ENCODE data around the gene DPP6. TPM values are rescaled to one million over a fixed set of nuclear protein-coding genes. Genes with fewer than 3 reads are reported as not detected.

DPP6 gene
- total and polyA plus RNA-seq, 2 donors (not counting 1 experiment from before 2014, with no cell fraction given) = not detected

DNA sequence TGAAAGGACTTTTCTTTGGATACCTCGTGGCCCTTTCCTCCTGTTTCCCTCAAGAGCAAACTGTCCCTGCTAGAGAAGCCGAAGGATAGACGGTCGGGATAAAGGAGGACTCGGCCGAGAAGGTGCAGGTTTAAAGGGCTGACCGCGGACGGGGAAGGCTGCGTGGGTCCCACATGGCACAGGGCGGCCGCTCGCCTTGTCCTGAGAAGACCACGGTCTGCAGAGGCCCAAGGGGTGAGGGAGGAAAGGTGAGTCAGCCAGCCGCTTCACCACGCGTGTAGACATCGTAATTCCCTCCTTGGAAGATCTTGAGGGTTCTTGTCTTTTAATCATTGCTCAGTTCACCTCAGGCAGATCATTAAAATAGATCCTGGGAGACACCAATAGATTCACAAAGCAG lies 253.8 kb downstream of the DPP6 start:
- H3K27me3 Mint-ChIP-seq = no peaks in the 10 kb centered on the region
- WGBS (ENCODE audit: insufficient coverage) = 91% methylated on average over 15 of the region's 18 CpGs

GRCh38 chr7:154308928-154309327 lies 256.7 kb downstream of the DPP6 start:
- intact Hi-C loops (cut with micrococcal nuclease) = no loop called here
- CTCF ChIA-PET = no interaction called here

More for the DNA sequence above, 253.8 kb downstream of the DPP6 start:
- Histone ChIP-seq H3K79me2 (ENCODE audit: control insufficient read depth, insufficient read depth, low read length) (no peaks in the 10 kb centered on the region), H4K20me1 (ENCODE audit: control insufficient read depth, insufficient read depth, low read length, poor library complexity, severe bottlenecking) (no peaks in the 10 kb centered on the region), H2AFZ (ENCODE audit: insufficient read depth, low read depth, low read length, poor library complexity, severe bottlenecking) (no peak overlapping the region), H3K4me1 (ENCODE audit: control insufficient read depth in 2 of 2, insufficient read depth in 2 of 2, low read length in 2 of 2) (no peaks in the 10 kb centered on the region), H3K4me2 (replicated peaks; ENCODE audit: low read depth, low read length, poor library complexity, severe bottlenecking) (no peak overlapping the region), H3K9me3 (ENCODE audit: control extremely low read depth in 1 of 3, control insufficient read depth in 2 of 3, insufficient read depth in 1 of 3, low read length in 2 of 3) (peaks cover 0 to 23% (median 0%) of the 10 kb centered on the region in 3 donors), H3K36me3 (replicated peaks in 1 of 2; ENCODE audit: control extremely low read depth in 1 of 2, control insufficient read depth in 1 of 2, extremely low read depth in 1 of 2, insufficient read depth in 2 of 2, low read length in 1 of 2) (no peaks in the 10 kb centered on the region), H3K4me3 (ENCODE audit: control extremely low read depth in 1 of 5, extremely low read depth in 1 of 5, insufficient read depth in 1 of 5, low read depth in 2 of 5, low read length in 4 of 5) (no peak overlapping the region), H3K27ac (ENCODE audit: low read length in 2 of 2) (no peak overlapping the region), H3K9ac (ENCODE audit: low read length) (no peak overlapping the region), H3K27me3 (replicated peaks in 1 of 4; ENCODE audit: control extremely low read depth in 1 of 4, control insufficient read depth in 3 of 4, insufficient read depth in 4 of 4, low read length in 3 of 4) (no peaks in the 10 kb centered on the region)
- DNase-seq (no peak), ATAC-seq (ENCODE audit: low read depth) (no peak)
- no peak overlapping the region for H3K4me3 Mint-ChIP-seq
- no peaks in the 10 kb centered on the region for H3K4me1 Mint-ChIP-seq
- TF ChIP-seq EZH2 (IDR thresholded peaks at IDR 0.05; ENCODE audit: borderline replicate concordance, insufficient read depth, low read depth, low read length, poor library complexity, severe bottlenecking) = no peak
- TF ChIP-seq, protein P1, sequence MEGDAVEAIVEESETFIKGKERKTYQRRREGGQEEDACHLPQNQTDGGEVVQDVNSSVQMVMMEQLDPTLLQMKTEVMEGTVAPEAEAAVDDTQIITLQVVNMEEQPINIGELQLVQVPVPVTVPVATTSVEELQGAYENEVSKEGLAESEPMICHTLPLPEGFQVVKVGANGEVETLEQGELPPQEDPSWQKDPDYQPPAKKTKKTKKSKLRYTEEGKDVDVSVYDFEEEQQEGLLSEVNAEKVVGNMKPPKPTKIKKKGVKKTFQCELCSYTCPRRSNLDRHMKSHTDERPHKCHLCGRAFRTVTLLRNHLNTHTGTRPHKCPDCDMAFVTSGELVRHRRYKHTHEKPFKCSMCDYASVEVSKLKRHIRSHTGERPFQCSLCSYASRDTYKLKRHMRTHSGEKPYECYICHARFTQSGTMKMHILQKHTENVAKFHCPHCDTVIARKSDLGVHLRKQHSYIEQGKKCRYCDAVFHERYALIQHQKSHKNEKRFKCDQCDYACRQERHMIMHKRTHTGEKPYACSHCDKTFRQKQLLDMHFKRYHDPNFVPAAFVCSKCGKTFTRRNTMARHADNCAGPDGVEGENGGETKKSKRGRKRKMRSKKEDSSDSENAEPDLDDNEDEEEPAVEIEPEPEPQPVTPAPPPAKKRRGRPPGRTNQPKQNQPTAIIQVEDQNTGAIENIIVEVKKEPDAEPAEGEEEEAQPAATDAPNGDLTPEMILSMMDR (IDR thresholded peaks at IDR 0.05) = no peak
- H3K27ac Mint-ChIP-seq = no peak overlapping the region
- CTCF ChIA-PET = no interaction called here
- POLR2A ChIA-PET = no interaction called here
- intact Hi-C loops (cut with micrococcal nuclease) = no loop called here
- H3K9me3 Mint-ChIP-seq (ENCODE audit: insufficient read depth) = no peaks in the 10 kb centered on the region

More at GRCh38 chr7:154308928-154309327, 256.7 kb downstream of the DPP6 start:
- H3K4me2 ChIP-seq (replicated peaks; ENCODE audit: low read depth, low read length, poor library complexity, severe bottlenecking) = no peak overlapping the region
- H3K4me3 Mint-ChIP-seq = no peak overlapping the region
- H3K4me3 ChIP-seq (ENCODE audit: control extremely low read depth in 1 of 5, extremely low read depth in 1 of 5, insufficient read depth in 1 of 5, low read depth in 2 of 5, low read length in 4 of 5) = no peak overlapping the region
- DNase-seq (no peak), ATAC-seq (ENCODE audit: low read depth) (no peak)
- no peak overlapping the region for H3K9ac ChIP-seq (ENCODE audit: low read length)
- no peaks in the 10 kb centered on the region for H3K27me3 Mint-ChIP-seq
- POLR2A ChIA-PET = no interaction called here
- H3K9me3 Mint-ChIP-seq (ENCODE audit: insufficient read depth) = no peaks in the 10 kb centered on the region
- H3K27ac Mint-ChIP-seq = no peak overlapping the region
- peaks cover 0 to 18% (median 0%) of the 10 kb centered on the region in 3 donors for H3K9me3 ChIP-seq (ENCODE audit: control extremely low read depth in 1 of 3, control insufficient read depth in 2 of 3, insufficient read depth in 1 of 3, low read length in 2 of 3)
- no peaks in the 10 kb centered on the region for H3K4me1 Mint-ChIP-seq
- no peak overlapping the region for H3K27ac ChIP-seq (ENCODE audit: low read length in 2 of 2)
- no peaks in the 10 kb centered on the region for H4K20me1 ChIP-seq (ENCODE audit: control insufficient read depth, insufficient read depth, low read length, poor library complexity, severe bottlenecking)
- H3K27me3 ChIP-seq (replicated peaks in 1 of 4; ENCODE audit: control extremely low read depth in 1 of 4, control insufficient read depth in 3 of 4, insufficient read depth in 4 of 4, low read length in 3 of 4) = no peaks in the 10 kb centered on the region
- H3K79me2 ChIP-seq (ENCODE audit: control insufficient read depth, insufficient read depth, low read length) = no peaks in the 10 kb centered on the region
- WGBS (ENCODE audit: insufficient coverage) = 49% methylated on average over 5 of the region's 5 CpGs
- no peaks in the 10 kb centered on the region for H3K4me1 ChIP-seq (ENCODE audit: control insufficient read depth in 2 of 2, insufficient read depth in 2 of 2, low read length in 2 of 2)
- H3K36me3 ChIP-seq (replicated peaks in 1 of 2; ENCODE audit: control extremely low read depth in 1 of 2, control insufficient read depth in 1 of 2, extremely low read depth in 1 of 2, insufficient read depth in 2 of 2, low read length in 1 of 2) = no peaks in the 10 kb centered on the region
- H2AFZ ChIP-seq (ENCODE audit: insufficient read depth, low read depth, low read length, poor library complexity, severe bottlenecking) = no peak overlapping the region
- TF ChIP-seq, protein P1 (IDR thresholded peaks at IDR 0.05) = no peak
- TF ChIP-seq EZH2 (IDR thresholded peaks at IDR 0.05; ENCODE audit: borderline replicate concordance, insufficient read depth, low read depth, low read length, poor library complexity, severe bottlenecking) = no peak

Measured in B cell (primary cell).